Stimulated activated CD4-positive, alpha-beta T cell treated with anti-CD3 and anti-CD28 coated beads, Interleukin-15, amount 100 ng/mL, for 1 hour (primary cell): ENCODE data around the gene KLF13.

ENCODE experiments used
- DNase-seq, 2 donors: peaks; one replicate each; pipeline ENCODE4 v3.0.0-alpha.2; 2020; ENCODE audit warnings: low read depth in 1 of 2, low spot score in 1 of 2

The KLF13 gene

DNA sequence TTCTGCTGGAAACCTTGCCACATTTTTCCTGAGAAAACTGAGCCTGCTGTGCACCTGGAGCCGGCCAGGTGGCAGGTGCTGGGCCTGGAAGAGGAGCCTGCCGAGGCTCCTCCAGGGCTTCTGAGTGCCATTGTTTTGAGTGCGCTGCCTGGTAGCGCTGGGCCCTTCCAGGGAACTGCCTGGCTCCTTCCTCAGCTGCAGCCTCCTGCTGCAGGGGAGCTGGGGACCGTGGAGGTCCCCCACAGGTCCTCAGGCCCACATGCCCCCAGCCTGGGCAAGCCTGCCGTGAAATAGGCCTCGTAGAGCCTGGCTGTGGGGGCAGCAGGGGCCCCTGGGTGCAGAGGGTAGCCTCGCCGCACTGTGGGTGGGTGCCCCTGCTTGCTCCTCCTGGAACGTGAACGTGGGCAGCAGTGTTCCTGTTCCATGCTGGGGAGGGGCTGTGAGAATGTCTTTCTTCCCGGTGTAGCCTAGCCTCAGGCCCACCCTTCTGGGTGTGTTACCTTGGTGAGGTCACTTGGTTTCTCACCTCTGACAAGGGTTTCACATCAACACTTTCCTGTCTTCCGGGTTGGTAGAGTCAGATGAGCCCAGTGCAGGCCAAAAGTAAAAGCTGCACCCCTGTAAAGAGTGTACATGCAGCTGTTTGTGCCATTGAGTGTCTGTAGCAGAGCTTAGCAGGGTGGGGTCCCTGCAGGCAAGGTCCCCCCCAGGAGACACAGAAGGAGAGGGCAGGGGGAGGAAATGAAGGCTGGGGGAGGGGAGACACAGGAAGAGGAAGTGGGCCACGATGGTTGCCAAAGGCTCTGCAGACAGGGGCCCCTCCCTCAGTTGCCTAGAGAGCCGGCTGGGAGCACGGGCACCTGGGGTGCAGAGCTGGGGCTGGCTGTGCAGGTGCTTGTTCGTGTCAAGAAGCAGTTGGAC lies 34.5 kb downstream of the KLF13 start:
- peak in 1 of 2 donors; percentile 66 for DNase-seq

DNA sequence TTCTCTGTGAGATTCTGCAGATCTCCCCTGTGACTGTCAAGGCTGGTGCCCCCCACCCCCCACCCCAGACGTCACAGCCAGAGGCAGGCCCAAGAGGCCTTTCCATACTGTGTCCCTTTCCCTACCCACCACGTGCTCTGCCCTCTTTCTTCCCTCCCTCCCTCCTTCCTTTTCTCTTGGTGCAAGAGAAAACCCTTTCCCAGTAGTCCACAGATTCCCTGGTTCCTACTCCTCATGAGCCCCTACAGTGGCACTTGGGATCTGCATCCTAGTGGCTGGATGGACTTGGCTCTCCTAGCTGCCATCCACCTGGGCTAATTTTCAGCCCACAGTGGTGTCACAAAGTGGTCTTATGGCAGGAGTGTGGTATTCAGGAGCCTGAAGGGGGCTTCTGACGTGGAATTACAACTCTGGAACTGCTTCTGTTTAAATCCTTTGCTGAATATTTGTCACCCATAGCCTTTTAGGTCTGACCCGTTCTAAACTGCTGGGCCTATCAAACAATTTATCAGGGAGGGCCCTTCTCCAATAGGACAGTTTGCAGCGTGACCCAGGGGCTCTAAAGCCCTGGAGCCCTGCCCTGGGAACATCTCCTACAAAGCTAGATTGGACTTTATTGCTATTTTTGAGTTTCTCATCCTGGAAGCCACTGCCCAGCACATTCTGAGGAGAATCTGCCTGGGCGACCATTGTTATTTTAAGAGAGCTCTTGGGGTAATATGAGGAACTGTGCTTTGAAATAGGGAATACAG lies 35.3 kb downstream of the KLF13 start:
- DNase-seq: no peak

DNA sequence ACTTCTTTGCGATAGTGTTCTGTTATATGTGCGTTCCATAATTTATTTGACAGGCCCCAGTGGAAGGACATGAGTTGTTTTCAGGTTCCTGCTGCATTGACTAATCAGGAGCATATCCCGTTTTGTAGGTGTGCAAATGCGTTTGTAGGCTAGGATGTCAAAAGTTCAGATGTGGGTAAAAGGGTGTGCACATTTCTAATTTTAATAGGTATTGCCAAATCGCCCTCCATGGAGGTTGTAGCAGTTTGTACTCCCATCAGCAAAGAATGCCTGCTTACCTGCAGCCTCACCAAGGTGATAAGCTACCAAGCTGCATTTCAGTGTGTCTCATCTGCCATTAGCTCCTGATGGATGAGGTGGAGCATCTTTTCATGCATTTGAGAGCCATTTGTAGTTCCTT lies 36.3 kb downstream of the KLF13 start:
- no peak for DNase-seq

DNA sequence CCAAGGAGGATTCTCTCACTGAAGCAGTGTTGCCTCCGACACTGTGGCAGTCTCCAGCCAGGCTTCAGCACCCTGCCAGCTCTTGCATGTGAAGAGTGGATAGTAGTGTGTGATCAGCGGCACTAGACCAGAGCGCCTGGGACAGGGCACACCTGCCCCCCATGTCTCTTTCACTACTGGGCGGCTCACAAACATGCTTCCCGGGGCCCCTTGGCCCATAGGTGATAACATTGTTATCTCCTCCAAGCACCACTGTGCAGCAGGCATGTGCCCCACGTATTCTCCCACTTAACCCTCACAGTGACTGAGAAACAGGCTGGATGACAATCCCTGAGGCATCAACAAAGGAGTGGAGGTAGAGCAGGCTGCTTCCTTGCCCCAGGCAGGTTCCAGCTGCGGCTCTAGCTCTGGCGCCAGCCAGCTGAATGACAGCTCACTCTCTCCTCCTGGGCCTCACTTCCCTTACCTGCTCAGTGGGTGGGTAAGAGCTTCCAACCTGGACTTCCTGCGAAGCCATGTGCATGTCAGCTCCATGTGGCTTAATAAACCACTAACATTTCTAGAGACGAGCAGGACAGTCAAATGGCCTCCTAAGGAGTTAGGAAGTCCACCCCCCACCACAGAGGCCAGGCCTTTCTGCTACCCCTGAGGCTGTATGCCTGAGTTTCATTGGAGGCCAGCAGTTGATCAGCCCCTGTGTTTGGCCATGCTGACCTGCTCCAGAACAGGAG lies 37.8 kb downstream of the KLF13 start:
- DNase-seq: no peak

DNA sequence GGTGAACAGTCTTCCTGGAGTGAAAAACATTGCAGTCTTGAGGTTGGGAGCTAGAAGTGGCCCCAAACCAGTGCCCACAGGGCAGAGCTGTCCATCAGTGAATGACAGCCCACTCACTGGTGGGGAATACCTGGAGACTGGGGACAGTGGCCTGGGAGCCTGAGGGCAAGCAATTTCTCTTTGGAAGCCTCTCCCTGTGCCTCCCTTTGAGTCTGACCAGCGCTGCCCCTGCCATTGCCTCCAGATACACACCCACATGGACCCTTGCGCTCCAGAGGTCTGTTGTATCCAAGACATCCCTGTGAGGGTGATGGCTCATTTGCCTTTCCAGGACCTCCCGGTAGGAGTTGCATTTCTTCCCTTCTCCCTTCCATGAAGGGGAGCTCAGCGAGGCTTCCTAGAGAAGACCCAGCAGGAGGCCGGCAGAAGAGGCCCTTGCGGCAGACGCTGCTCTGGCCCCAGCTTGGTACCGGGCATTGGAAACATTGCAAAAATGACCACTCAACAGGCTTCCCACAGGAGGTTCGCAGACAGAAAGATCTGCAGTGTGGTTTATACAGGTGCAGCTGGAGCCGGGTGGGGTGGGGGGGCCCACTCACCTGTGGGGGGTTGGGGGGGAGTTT lies 38.5 kb downstream of the KLF13 start:
- DNase-seq: no peak

DNA sequence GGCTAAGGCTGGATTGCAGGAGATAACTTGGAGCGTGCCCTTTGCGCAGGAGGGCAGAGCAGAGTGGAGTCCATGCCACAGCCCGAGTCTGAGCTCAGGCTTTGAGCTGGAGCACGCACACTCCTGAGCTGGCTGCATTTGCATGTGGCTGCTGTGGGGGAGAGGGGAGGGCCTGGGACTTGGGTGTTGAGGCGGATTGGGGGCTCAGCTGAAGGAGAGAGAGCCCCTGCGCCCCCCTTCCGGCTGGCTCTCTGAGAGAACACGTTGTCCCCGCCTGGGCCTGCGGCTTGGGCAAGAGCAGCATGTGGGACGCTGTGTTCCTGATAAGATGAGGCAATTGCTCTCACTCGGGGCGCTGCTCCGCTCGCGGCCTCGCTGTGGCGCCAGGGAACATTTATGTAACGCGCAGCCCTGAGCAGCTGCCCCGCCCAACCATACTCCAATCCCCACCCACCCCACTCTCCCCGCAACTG lies 39.1 kb downstream of the KLF13 start:
- DNase-seq: peak; percentile 55 to 71

DNA sequence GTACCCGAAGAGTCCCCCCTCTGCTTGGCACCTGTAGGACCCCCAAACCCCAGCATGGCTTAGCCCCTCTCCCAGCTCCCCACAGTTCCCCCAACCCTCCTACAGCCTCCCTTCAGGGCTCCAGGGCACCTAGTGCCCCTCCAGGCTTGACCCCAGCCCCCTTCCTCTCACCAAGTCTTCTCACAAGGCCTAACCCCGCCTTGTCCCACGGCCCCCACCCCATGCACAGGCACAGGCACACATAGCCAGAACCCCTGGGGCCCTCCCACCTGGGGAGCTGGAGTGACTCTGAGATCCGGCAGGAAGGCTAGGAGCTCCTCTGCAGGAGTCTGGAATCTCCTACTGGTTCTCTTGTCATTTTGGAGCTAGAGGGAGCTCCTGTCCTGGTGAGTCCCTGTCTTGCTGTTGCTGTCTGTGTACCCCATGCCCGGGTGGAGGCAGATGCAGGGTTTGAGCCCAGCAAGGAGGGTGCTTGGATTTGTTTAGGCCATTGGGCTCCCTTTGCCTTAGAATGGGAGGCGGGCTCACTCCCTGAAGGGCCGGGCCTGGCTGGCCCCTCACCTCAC lies 39.6 kb downstream of the KLF13 start:
- DNase-seq: no peak

DNA sequence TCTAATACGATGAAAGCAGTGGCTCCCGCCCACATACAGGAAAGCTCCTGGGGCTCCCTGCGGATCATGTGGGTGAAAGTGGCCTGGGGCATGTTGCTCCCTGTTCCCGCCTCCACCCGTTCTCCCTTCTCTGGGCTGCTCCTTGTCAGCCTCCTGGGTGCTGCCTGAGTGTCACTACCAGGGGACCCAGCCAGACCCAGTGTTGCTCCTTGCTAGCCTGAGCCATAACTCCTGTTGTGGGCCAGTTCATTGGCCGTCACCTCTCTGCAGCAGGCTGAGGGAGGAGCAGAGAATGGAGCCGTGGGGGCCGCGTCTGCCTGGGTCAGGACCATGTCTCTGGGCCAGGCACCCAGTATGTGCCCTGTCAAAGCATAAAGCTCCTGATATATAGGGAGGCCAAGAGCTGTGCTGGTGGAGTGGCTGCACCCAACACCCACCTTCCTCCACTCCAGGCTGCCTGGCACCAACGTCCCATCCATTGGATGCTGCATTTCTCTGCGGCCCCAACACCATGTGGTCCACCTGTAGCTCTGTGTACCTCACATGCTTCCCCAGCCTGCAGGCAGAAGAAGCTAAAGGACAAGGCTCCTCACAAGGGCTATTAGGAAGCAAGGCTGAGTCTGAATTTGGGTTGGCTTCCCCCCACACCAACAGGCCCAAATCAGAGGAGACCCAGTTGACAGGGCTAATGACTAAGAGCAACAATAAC lies 40.5 kb downstream of the KLF13 start:
- no peak for DNase-seq

DNA sequence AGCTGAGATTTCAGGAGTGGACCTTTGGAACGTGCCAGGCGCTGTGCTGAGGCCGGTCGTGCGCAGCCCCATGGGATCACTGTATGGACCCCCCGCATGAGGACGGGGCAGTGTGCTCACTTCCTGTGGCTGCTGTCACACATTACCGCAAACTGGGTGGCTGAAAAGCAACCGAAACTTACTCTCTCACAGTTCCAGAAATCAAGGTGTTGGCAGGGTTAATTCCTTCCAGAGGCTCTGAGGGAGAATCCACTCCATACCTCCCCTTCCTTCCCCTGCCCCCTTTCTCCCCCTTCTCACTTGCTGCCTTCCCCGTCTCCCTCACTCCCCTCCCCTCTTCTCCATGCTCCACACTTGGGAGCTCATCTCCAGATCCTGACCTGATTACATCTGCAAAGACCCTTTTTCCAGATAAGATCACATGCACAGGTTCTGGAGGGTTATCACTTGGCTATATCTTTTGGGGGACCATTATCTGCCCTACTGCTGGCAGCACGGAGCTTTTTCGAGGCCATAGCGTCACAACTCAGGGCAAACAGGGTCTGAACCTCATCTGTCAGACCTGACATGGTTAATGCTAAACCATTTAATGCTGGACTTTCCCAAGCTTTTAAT lies 41.2 kb downstream of the KLF13 start:
- DNase-seq: no peak

DNA sequence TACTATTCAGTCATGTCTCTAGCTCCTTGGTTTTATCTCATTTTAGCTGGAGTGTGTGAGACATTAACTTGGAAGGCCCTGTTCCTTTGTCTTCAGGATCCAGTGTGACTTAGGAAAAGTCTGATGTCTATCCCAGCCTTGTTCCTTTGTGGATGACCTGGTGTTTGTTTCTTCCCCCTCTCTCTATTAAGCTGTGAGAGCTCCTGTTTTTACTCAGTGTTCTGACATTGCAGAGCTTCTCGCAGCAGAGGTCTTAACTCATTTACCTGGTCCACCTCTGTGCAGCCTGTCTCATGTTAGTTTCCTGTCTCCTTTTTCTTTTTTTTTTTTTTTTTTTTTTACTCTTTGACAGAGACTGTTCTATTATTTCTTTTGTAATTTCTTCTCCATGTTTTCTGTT lies 43.1 kb downstream of the KLF13 start:
- no peak for DNase-seq

DNA sequence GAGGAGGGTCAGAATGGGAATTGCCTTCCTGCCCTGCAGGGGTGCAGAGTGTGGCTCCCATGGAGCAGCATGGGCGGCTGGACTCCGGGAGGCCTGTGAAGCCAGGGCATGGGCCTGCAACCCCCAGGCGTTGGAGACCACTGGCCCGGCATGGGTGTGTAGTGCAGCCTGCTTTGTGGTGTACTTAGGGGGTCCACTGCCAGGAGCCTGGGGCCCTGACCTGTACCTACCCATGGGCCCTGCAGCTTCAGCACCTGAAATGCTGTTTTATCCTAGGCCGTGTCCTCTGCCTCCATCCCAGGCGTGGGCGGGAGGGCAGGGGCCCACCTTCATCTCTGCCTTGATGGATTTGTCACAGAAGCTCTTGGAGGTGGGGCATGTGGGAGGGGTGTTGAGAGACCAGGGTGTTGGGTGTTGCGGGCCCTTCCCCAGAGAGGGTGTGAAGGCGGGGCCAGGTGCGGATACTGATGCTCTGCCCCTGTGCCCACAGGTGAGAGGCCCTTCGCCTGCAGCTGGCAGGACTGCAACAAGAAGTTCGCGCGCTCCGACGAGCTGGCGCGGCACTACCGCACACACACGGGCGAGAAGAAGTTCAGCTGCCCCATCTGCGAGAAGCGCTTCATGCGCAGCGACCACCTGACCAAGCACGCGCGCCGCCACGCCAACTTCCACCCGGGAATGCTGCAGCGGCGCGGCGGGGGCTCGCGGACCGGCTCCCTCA lies 45.0 kb downstream of the KLF13 start:
- DNase-seq: no peak

DNA sequence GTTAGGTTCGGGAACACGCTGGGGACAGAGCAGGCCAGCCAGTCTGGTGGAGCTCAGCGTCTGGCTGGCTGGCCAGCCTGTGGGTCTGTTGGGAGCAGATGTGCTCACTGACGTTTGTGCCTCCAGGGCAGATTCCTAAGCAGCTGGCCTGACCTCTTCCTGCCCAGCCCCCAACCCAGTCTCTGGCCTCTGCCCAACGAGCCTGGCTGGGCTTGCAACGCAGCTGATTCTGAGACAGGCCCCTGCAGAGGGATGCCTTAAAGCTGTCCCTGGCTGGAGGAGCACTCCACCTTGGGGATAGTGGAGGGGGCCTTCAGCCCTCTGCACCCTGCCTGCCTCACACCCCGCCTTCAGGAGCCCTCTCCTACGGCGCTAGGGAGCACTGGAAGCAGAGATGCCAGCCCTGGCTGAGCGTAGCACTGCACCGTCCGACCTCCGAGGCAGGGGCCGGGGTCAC lies 46.0 kb downstream of the KLF13 start:
- no peak for DNase-seq

DNA sequence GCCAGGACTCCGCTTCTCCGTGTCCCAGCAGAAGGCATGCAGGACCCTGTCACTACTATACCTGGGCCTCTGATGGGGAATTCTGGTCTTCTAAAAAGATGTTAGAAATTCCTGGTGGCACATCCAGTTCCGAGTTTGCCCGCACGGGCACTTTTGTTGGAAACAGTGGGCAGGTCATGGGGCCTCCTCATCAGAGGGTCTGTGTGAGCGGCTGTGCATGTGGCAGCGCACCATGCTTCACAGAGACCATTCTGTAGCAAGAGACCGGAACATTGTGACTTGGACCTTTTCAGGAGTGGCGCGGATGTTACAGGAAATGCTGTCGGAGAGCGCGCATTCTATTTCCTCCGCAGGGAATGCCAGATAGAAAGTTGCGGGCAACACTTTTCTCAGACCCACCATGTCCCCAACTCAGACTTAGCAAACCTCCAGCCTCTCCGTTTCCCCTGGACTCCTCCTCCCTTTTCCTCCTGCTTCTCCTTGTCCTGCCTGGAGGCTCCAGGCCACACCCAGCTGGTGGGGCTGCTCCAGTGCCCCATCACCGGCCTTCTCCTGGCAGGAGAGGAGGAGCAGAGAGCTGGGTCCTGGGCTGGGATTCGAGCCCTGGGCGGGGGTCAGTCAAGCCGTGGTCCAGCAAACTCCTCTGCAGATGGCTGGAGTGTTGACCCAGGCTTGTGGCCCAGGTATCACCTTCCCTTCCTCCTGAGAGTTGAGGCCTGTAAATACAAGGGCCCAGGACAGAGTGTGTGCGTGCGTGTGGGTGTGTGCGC lies 46.6 kb downstream of the KLF13 start:
- DNase-seq: no peak

DNA sequence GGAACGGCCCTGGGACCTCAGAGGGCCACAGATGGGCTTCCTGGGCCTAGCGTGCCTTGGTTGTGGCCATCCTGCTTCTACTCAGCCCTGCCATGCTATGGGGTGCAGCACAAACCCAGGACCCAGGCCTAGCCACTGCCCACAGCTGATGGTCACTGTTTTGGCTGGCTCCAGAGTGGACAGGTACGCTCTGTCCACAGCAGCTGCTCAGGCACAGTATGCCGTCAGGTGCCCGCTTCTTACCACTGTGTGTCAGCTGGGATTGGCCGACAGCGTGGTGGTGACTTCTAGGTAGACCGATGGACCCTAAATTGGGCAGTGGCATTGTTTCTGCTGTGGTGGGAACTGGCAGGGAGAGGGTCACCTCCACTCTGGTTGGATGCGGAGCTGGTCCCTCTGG lies 47.3 kb downstream of the KLF13 start:
- DNase-seq: no peak

DNA sequence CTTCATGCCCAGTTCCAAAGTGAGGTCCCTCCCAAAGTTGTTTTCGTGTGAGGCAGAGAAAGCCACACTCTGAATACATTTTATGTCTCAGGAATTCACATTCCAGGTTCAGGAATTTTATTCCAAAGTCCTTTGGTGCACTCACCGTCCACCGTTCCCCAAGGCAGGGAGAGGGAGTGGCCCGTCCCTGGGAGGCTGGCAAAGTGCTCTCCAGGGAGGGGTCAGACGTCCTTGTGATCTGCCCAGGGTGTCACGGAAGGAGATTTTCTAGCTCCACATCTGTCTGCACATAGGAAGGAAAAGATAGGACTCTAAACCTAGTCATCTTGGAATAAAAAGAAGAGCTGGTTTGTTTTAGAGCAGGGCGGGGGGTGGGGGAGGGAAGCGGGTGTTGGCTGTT lies 47.9 kb downstream of the KLF13 start:
- DNase-seq: no peak

DNA sequence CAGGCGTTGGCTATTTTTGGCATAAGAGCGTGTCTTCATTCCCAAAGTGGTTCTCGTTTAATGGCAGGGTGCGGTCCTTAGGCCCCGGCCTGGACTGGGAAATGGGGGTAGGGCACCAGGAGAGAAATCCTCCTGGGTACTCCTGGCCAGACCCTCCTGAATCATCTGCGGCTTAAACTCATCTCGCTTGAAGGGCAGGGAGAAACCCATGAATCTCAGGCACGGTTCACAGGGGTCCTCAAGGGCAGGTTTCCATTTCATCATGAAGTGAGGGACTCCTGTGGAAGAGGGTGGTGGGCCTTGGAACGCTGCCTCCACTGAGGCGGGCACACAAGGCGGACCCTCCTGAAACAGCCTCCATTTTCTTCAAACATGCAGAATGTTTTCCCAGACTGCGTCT lies 48.4 kb downstream of the KLF13 start:
- DNase-seq: no peak

DNA sequence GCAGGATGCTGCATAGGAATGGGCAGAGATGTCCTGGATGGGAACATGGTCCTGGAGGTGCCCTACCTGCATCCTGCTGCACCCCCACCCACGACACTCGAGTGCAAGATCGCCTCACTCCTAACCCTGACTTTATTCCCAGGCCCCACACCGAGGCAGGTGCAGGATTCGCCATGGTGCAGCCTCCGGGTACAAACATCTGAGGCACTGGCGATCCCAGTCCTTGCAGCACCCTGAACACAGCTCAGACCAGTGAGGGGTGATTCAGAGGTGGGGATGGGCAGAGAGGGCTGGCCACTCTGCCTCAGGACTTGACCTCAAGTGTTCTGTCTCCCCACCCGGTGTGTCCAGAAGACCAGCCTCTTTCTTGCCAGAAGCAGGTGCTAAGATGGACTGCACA lies 49.1 kb downstream of the KLF13 start:
- DNase-seq: no peak

DNA sequence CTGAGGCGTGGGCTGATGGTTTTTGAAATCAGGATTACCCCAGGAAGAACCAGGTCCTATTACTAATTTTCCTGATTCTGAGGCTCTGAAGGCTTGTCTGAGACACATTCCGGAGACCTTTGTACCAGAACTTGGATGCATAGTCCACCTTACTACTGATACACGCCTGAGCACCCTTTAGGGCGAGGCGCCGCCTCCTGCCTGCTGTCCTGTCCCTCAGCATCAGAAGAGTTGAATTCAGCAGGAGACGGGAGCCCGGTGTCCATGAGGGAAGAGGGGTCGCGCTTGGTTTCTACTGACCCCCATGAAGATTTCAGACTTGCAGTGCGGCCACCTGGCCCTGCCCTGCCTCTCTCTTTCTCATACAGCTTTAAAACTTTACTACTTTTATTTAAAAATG lies 49.9 kb downstream of the KLF13 start:
- DNase-seq: no peak
